NCI-H187 treated with DMSO at 0.1 percent for 48 hours (cell line): Measurements from ENCODE around the gene ESYT3.
"Not testable (repeated sequence)": the region's sequence is repeated elsewhere in the genome, so short reads cannot be mapped to it uniquely, and the experiment has no call there.

Source experiments
- DNase-seq: peaks from one replicate; lab custom pipeline; 2025; lab: John Stamatoyannopoulos, UW

Gene ESYT3

GRCh38 chr3:138408751-138409570 is 25.5 kb upstream of the ESYT3 start:
- no peak for DNase-seq

DNA sequence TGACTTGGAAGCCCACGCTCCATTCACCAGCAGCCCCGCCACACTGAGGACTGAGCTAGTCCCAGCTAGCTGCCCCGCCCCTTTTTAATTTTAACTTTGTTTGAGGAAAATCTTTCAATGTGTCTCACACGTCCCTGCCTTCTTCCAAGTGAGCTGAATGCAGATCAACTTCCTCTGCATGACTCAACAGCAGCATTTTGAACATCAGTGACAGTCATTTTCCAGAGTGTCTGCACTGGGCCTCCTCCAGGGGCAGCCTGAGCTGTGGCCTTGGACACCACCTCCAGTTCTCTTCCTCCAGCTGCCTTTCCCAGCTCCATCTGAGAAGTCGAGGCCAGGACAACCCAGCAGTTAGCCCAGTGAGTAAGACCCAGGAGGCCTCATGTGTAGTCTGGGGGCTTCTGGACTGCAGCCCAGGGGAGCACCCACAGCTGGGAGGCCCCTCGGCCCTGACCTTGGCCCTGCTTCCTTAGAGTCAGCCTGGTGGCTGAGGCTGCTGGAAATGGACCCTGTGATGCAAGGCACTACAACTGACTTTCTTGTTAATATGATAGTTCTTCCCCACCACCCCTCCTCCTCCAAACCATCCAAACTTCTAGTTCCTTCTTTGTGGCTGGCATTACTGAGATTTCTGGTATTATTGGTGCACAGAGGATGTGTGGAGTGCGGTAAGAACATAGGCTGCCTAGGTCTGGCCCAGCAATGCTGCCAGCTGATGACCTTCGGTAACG is 21.4 kb upstream of the ESYT3 start:
- DNase-seq, result no peak

DNA sequence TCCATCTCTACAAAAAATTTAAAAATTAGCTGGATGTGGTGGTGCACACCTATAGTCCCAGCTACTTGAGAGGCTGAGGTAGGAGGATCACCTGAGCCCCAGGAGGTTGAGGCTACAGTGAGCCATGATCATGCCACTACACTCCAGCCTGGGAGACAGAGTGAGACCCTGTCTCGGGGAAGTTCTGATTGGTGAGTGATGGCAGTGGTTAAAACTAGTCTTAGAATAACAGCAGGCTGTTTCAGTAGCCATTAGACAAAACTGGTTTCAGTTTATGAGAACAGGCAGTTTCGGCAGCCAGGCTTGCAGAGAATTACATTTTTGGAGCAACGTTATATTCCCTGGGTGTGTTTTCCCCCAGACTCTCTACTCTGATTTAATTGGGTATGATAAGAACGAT is 18.2 kb upstream of the ESYT3 start:
- not testable (repeated sequence) for DNase-seq

DNA sequence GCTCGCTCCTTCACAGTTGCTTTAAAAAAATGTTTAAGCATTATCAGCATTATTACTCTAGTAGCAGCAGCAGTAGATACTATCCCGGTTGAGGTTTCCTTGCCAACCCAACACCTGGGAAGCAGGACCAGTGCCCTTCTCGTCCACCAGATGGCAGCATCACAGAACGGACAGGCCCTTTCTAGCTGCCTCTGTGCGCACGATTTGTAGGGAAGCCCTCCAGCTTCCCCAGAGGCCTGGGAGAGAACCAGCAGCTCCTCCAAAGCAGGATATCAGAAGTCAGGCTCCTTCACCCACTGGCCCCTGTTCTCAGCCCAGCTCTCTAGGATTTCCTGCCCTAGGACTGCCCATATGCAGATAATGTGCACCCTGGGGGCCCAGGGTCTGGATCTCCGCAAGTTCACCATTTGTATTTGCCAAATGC is 16.8 kb upstream of the ESYT3 start:
- DNase-seq, result peak; percentile 29

GRCh38 chr3:138418601-138419206 is 15.7 kb upstream of the ESYT3 start:
- no peak for DNase-seq

DNA sequence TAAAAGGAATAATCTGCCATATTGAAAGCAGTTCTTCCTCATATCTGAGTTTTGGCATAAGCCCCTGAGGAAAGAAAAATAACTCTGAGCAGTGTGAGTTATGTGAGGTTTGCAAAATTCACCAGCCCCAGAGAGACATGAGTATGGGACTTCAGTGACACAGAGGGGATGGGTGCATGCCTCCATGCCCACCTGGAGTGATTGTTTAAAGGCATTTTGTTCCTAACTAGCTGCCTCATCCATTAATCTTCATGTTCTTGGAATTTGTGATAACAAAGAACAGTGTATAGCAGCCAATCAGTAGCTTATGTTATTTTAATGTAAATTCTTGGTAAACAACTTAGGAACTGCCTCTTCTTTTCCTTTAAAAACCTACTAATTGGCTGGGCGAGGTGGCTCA is 11.1 kb upstream of the ESYT3 start:
- DNase-seq, result no peak

GRCh38 chr3:138424323-138424722 is 10.1 kb upstream of the ESYT3 start:
- DNase-seq, result no peak

- DNase-seq, result no peak
Measured at GRCh38 chr3:138426211-138426610, 8.2 kb upstream of the ESYT3 start.

DNA sequence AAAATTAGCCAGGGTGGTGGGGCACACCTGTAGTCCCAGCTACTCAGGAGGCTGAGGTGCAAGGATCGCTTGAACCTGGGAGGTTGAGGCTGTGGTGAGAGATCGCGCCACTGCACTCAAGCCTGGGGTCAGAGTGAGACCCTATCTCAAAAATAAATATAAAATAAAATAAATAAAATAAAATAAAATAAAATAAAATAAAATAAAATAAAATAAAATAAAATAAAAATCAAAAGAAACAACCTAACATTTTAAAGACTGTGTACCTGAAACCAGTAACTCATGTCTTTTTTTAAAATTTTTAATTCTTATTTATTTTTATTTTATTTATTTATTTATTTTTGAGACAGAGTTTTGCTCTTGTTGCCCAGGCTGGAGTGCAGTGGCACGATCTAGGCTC is 7.7 kb upstream of the ESYT3 start:
- DNase-seq, result not testable (repeated sequence)

- no peak for DNase-seq
Measured at GRCh38 chr3:138429665-138430064, 4.8 kb upstream of the ESYT3 start.

GRCh38 chr3:138432576-138433240 is 1.7 kb upstream of the ESYT3 start:
- no peak for DNase-seq

- DNase-seq, result no peak
Measured at GRCh38 chr3:138433892-138434275, 532 bp upstream of the ESYT3 start.

- no peak for DNase-seq
Measured at GRCh38 chr3:138434875-138435772, 708 bp downstream of the ESYT3 start.

DNA sequence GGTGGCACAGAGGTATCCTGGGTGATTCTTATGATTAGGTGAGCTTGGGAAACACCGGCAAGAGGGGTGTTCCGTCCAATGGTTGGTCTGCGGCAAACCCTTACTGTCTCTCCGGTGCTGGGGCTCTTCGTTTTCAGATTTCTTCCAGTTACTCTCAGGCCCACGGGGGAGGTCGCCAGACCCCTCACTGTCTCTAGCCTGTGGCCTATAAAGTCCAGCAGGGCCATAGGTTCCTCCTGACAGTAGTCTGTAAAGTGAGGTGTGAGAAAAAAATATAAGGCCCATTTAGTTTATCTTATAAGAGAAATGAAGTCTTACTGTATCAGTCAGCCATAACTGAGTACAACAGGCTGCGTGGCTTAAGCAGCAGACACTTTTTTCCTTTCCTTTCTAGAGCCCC is 1.4 kb downstream of the ESYT3 start:
- no peak for DNase-seq

GRCh38 chr3:138437281-138437680 is 2.9 kb downstream of the ESYT3 start:
- DNase-seq, result no peak

DNA sequence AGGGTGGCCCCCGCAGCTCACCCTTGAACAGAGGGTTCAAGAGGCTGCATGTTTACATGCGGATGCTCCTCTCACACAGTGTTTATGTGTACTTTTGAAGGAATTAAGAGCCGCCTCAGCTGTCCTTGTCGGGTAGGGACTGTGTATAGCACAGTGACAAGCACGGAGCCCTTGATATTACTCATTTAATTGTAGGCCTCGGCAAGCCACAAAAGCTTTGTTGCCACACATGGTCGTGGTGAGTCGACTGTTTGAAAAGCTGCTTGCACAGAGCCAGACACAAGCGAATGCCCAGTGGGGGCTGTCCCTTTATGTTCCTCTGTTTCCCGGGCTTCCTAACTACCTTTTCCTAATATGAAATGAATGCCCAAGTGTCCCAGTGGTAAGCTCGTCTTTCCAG is 4.5 kb downstream of the ESYT3 start:
- DNase-seq, result no peak

- no peak for DNase-seq
Measured at GRCh38 chr3:138439646-138440045, 5.2 kb downstream of the ESYT3 start.

GRCh38 chr3:138440121-138440521 is 5.7 kb downstream of the ESYT3 start:
- DNase-seq, result no peak

DNA sequence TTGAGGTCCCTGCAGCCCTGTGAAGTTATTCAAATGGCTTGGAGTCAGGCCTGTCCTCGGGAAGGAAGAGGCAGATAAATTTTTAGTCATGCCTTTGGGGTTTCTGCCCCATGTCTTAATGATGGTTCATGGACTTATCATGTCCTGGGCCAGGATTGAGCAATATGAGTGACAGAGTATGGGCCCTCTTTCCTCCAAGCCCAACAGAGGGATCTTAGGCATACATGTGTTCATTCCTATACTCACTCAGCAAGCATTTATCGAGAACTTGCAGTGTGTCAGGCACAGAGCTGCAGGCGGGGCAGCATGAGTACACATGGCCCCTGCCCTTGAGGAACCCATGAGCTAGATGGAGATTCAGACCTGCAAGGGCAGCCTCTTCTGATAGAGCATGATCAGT is 6.2 kb downstream of the ESYT3 start:
- no peak for DNase-seq

DNA sequence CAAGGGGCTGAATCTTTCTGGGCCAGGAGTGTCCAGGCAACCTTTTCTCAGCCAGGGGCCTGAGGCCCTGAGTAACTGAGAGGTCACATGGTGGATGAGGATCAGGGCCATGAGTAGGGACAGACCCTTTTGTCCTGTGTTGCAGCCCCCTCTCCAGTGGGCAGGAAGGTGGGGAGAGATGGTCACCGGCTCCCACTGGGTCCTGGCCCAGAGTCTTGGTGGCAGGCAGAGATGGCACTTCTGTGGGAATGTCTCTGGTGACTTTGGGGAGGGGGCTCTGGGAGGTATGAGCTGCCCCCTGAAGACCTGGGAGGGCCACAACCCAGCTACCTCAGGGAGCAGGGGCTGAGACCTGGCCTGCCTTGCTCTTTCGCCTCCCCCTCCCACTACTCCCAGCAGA is 6.8 kb downstream of the ESYT3 start:
- no peak for DNase-seq

DNA sequence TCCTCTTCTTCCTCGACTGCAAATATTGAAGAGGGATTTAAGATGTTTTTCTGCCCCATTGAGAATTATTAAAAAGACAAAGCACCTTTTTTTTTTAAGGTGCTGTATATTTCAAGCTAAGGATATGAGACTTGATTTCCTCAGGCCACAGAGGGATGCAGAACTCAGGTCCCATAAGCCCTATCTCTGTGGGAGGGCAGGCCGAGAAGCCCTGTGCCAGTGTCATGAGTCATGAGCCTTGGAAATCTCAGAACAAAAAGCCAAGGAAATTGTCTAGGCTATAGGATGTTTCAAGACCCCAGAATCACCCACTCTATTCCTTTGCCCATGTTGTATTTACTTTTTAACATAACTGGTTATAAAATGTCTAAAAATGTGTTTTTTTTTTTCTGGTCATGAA is 7.3 kb downstream of the ESYT3 start:
- no peak for DNase-seq

DNA sequence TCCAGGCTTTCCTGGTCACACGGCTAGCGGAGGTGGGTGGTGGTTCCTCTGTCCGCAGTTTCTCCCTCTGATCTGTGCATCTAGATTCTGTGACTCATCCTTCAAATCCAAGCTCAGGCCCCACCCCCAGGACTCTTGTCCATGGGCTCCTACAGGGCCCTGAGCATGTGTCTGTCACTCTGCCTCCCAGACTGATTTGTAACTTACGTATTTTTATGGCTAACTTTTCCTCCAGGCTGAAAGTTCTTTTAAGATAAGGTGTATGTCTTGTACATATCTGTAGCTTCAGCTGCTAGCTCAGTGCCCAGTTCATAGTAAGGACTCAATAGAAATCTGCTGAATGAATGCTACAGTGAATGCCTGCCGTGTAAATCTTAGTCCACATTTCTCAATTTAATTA is 8.0 kb downstream of the ESYT3 start:
- DNase-seq, result no peak
